ENCODE measurements around the gene CRTC2. TPM values are rescaled to one million over a fixed set of nuclear protein-coding genes. Genes with fewer than 3 reads are reported as not detected.
A peak's percentile ranks its signal among the peaks of the same experiment; 100 is the strongest.
"Not testable (repeated sequence)": the region's sequence is repeated elsewhere in the genome, so short reads cannot be mapped to it uniquely, and the experiment has no call there.

Gene CRTC2, protein sequence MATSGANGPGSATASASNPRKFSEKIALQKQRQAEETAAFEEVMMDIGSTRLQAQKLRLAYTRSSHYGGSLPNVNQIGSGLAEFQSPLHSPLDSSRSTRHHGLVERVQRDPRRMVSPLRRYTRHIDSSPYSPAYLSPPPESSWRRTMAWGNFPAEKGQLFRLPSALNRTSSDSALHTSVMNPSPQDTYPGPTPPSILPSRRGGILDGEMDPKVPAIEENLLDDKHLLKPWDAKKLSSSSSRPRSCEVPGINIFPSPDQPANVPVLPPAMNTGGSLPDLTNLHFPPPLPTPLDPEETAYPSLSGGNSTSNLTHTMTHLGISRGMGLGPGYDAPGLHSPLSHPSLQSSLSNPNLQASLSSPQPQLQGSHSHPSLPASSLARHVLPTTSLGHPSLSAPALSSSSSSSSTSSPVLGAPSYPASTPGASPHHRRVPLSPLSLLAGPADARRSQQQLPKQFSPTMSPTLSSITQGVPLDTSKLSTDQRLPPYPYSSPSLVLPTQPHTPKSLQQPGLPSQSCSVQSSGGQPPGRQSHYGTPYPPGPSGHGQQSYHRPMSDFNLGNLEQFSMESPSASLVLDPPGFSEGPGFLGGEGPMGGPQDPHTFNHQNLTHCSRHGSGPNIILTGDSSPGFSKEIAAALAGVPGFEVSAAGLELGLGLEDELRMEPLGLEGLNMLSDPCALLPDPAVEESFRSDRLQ
- 2.3 and 3.3 TPM in 2 replicates for total RNA-seq

GRCh38 chr1:153958111-153958960 is at the start of gene CRTC2:
TSS of gene CRTC2 (minus strand) at chr1:153958612. CDS start at chr1:153958497, 115 bp downstream.
- peak; percentile 92 to 98 for DNase-seq (ENCODE audit: low read depth in 2 of 2)

DNA sequence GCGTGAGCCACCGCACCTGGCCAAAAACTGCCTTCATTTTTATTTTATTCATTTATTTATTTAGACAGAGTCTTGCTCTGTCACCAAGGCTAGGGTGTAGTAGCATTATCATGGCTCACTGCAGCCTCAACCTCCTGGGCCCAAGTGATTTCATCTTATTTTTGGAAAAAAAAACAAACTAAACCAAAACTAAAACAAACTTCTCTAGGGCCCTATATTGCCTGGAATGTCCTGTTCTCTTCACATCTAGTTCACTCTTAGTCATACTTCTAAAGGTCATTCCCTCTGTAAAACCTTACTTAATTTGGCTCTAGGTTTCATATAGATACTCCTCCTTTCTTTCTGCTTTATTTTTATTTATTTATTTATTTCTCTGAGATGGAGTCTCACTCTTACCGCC is 47.7 kb upstream of the CRTC2 start:
- no peak for DNase-seq (ENCODE audit: low read depth in 2 of 2)

DNA sequence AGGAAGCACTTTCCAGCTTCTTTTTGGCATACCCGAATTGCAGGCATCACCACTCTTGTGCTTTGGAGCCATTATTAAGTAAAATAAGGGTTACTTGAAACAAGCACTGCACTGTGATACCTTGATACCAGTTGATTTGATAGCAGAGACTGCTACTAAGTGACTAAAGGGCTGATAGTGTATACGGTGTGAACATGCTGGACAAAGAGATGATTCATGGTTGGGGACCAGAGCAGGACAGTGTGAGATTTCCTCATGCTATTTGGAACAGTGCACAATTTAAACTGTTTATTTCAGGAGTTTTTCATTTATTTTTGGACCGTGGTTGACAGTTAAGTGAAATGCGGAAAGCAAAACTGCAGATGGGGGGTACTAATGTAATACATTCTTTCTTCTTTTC is 42.0 kb upstream of the CRTC2 start:
- no peak for DNase-seq (ENCODE audit: low read depth in 2 of 2)

DNA sequence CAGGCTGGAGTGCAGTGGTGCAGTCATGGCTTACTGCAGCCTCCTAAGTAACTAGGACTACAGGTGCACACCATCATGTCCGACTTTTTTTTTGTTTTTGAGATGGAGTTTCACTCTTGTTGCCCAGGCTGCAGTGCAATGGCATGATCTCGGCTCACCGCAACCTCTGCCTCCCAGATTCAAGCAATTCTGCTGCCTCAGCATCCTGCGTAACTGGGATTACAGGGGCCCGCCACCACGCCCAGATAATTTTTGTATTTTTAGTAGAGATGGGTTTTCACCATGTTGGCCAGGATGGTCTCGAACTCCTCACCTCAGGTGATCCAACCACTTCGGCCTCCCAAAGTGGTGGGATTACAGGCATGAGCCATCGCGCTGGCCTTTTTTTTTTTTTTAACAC is 38.5 kb upstream of the CRTC2 start:
- not testable (repeated sequence) for DNase-seq (ENCODE audit: low read depth in 2 of 2)

DNA sequence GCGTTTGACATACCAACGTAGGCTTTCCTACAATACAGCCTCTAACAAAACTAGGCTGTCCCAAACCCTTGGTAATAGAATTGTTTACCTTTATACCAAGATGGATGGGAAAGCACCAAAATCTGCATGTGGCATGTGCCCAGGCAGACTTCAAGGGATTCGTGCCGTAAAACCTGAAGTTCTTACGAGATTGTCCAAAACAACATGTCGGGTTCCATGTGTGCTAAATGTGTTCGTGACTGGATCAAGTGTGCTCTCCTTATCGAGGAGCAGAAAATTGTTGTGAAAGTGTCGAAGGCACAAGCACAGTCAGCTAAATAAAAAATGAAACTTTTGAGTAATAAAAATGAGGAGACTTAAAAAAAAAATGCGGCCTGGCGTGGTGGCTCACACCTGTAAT is 37.2 kb upstream of the CRTC2 start:
- DNase-seq (ENCODE audit: low read depth in 2 of 2), result no peak

GRCh38 chr1:153995202-153995601 is 36.8 kb upstream of the CRTC2 start:
- DNase-seq (ENCODE audit: low read depth in 2 of 2), result no peak

GRCh38 chr1:153991806-153992205 is 33.4 kb upstream of the CRTC2 start:
- DNase-seq (ENCODE audit: low read depth in 2 of 2), result no peak

DNA sequence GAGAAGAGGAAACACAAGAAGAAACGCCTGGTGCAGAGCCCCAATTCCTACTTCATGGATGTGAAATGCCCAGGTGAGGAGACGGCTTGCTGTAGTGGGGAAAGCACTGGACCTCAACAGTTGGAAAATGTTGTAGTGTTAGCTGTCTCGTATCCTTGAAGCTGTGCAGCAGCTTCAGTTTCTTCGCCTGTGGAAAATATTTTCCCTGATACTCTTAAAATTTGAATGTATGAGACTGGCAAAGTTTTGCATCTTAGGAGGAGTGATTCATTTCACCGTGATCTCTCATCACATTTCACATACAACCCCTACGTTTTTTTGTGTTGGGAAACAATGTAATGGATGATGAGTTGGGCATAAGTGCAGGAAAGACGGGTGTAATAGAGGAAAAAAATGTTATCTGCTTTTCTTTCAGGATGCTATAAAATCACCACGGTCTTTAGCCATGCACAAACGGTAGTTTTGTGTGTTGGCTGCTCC is 32.8 kb upstream of the CRTC2 start:
- no peak for DNase-seq (ENCODE audit: low read depth in 2 of 2)

- peak; percentile 97 for DNase-seq (ENCODE audit: low read depth in 2 of 2)
These were observed 32.2 kb upstream of the CRTC2 start, which contains the start of gene RPS27 for GRCh38 chr1:153990468-153991150. TSS of gene RPS27 (plus strand) at chr1:153990762. CDS start at chr1:153990797, 35 bp downstream.

GRCh38 chr1:153987621-153988020 is 29.2 kb upstream of the CRTC2 start:
- DNase-seq (ENCODE audit: low read depth in 2 of 2), result no peak

DNA sequence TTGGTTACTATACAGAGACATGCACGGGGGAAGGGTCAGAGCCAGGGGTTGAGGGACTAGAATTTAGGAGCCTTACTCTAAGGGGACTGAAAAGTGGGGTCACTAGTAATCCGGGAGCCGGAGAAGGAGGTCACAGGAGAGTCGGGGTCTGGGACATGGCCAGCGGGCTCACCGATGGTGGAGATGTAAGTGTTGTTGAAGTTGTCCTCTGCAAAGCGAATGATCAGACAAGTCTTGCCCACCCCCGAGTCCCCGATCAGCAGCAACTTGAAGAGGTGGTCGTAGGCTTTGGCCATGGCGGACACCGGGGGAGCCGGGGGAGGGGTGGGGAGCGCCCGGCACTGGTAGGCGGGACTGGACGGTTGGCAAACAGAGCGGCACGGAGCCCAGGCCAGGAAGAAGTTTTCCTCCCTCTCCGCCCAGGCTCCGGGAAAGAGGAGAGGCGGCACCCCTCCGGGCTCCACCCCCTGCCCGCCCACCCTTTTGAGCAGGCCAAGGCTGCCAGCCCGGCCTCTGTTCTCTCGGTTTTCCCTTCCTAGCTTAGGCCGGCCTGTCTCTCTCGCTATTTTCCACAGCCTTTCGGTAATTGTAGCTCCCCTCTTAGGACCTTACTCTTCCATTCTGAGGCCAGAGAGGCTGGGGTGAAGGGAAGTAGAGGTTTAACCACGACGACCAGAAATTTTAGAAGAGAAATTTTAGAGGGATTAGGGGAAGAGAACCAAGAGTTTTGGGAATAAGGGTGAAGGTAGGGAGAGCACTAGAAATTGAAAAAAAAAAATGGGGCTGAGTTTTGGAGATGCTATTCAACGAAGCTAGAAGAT is 27.7 kb upstream of the CRTC2 start, which contains the start of gene RAB13:
RAB13 (minus strand) TSS at position 399 of the 821 bp plus-strand sequence; CDS start at position 296, 103 bp downstream.
- peak; percentile 46 to 90 for DNase-seq (ENCODE audit: low read depth in 2 of 2)

DNA sequence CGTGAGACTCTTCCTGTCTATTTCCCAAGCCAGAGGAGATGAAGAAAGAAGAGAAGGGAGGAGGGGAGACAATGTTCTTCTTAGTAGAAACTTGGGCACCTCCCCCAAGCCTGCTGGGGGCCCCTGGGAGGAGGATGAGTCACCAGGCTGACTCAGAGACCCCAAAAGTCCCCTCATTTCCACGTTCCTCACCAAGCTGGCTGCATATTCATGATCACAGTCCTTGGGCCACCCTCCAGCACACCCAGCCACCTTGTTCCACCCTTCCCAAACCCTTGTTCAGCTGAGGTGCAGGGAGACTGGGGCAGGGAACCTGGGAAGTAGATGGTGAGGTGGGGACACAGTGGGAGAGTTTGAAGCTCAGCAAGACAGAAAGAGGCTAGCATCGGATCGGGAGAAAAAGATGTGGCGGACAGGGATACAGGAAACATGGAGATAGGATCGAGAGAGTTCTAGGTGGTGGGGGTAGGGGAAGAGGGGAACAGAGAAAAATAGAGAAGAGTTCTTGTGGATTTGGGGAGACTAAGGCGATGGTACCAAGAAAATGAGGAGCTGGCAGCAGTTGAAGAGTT is 27.0 kb upstream of the CRTC2 start:
- DNase-seq (ENCODE audit: low read depth in 2 of 2), result peak in 1 of 2 donors; percentile 63

GRCh38 chr1:153984123-153984894 is 25.9 kb upstream of the CRTC2 start:
- no peak for DNase-seq (ENCODE audit: low read depth in 2 of 2)

- not testable (repeated sequence) for DNase-seq (ENCODE audit: low read depth in 2 of 2)
These were observed 23.3 kb upstream of the CRTC2 start for GRCh38 chr1:153981735-153982134.

DNA sequence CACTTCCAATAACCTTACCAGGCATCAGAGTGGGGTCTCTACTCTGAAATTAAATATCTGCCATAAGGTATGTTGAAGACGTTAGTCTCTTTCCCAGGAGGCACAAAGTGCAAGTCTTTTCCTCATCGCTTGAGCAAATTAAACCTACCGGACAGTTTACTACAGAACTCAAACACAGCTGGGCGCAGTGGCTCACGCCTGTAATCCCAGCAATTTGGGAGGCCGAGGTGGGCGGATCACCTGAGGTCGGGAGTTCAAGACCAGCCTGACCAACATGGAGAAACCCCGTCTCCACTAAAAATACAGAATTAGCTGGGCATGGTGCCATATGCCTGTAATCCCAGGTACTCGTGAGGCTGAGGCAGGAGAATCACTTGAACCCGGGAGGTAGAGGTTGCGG is 20.7 kb upstream of the CRTC2 start:
- not testable (repeated sequence) for DNase-seq (ENCODE audit: low read depth in 2 of 2)

DNA sequence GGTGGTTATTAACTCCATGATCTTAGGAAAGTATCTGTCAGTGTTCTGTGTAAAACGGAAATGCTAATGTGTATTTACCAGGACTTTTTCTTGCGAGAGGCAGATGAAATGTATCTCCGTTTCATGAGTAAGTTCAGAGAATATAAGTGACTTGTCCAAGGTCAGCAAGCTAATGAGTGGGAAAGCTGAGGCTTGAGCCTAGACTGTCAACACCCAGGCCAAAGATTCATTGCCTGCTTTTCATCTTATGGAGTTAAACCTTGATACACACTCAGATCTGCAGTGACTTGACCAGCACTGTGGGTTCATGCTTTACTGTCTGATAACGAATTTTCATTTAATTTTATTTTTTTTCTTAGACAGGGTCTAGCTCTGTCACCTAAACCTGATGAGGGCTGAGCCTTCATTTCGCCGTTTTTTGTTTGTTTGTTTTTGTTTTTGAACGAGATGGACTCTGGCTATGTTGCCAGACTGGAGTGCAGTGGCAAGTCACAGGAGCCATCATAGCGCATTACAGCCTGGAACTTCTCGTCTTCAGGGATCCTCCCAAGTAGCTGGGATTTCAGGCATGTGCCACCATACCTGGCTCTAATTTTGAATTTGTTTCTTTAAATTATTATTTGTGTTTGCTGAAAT is 20.0 kb upstream of the CRTC2 start:
- DNase-seq (ENCODE audit: low read depth in 2 of 2), result no peak

DNA sequence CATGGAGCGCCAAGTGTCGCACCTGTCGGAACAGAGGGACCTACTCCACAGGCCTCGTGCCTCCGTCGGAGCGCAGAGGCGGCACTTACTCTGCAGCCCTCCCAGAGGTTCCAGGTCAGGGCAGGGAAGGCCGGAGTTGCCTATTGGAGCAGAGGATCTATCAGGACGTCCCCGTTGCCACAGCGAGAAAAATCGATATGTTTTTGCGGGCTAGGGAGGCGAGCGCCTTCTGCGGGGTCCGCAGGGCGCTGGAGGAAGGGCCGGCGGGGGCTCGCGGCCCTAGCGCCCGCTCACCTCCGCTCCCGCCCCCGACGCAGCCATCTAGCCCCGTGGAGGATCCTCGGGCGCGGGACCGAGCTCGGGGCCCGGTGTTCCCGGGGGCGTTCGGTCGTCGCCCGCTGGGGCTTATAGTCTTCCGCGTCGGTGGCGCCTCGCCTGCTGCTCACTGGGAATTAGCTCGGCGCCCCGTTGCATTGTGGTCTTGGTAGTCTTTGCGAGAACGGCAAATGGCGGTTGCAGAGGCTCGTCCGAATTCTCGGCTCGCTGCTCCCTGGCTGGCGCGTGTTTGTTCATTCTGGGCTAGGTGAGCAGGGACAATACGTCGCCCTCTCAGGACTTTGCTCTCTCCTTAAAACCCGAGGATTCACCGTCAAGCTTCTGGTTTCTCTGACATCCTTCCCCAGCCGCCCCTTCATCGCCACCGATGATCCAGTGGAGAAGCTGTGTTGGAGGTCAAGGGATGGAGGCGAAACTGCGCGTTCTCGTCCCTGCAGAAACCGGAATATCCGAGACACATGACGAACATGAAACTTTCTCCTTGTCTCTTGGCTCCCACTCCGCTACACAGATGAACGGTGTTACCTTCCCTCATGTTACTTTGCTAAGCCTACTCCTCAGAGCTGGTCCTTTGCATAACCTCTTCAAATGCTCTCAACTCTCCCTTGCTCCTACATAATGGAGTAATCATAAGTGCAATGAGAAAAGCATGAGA is 19.1 kb upstream of the CRTC2 start, which contains the start of gene JTB:
JTB (minus strand) TSS at position 425 of the 991 bp plus-strand sequence; CDS start at position 3, 422 bp downstream.
- DNase-seq (ENCODE audit: low read depth in 2 of 2), result peak; percentile 55 to 89

Measured in dermis microvascular lymphatic vessel endothelial cell (primary cell).